Adrenal gland (tissue), 12 donors: ENCODE data around the gene B4GALNT1. TPM values are rescaled to one million over a fixed set of nuclear protein-coding genes. Genes with fewer than 3 reads are reported as not detected.

Experiments used
- DNase-seq, 7 donors: peaks; one replicate each; pipeline ENCODE4 v3.0.0-alpha.2; 2019 to 2020
- H3K27ac ChIP-seq, 5 donors: fragments of 200-600 bp; sonication (generic) in 4 of 5; 1 replicate in 3 of 5; 2 replicates in 2 of 5; pipeline versions ENCODE4 v1.5.1 to v1.8.0; 2016 to 2020; ENCODE audit warnings: mild to moderate bottlenecking in 1 of 5
- H3K27me3 ChIP-seq: fragments of 200-600 bp; 2 replicates; pipeline ENCODE4 v1.8.0; 2021
- H3K36me3 ChIP-seq, 2 donors: fragments of 200-600 bp; replicated peaks in 1 of 2; 1 replicate in 1 of 2; 2 replicates in 1 of 2; pipeline versions ENCODE4 v1.5.1 to v1.8.0; 2018 to 2022
- H3K4me1 ChIP-seq, 2 donors: fragments of 200-600 bp; replicated peaks in 1 of 2; 1 replicate in 1 of 2; 2 replicates in 1 of 2; pipeline versions ENCODE4 v1.5.1 to v1.8.0; 2018 to 2021
- H3K4me3 ChIP-seq, 4 donors: fragments of 200-600 bp; sonication (generic) in 3 of 4; one replicate each; pipeline ENCODE4 v1.5.1; 2016 to 2018
- H3K9me3 ChIP-seq, 3 donors: fragments of 200-600 bp; sonication (generic) in 1 of 3; replicated peaks in 1 of 3; 1 replicate in 2 of 3; 2 replicates in 1 of 3; pipeline versions ENCODE4 v1.5.1 to v1.8.0; 2016 to 2021
- POLR2A ChIP-seq, 2 donors: fragments of 450-650 bp; IDR thresholded peaks; one replicate each; pipeline ENCODE4 v1.6.1; 2017; ENCODE audit warnings: antibody characterized with exemption in 2 of 2, mild to moderate bottlenecking in 2 of 2, moderate library complexity in 1 of 2
- WGBS, 4 donors: extraction: QIAGEN DNeasy Blood & Tissue Kit in 2 of 4; methylation state at CpG; one replicate each; pipeline versions ENCODE4 v1.1.5 to v1.1.7; 2013 to 2017; 5-methylcytosine and 5-hydroxymethylcytosine counted together
- intact Hi-C, 2 donors: fragments of 100-400 bp; cut with DNase I; formaldehyde crosslinking; loops; one replicate each; pipeline versions ENCODE4 v1.14.1 to v1.15.0; 2022 to 2023
- polyA plus RNA-seq, 3 donors: library from polyadenylated mRNA; stranded (reverse); fragments of 200-250 nt in 2 of 3; fragments of 350-450 nt in 1 of 3; fragmentation: Illumina TruSeq in 1 of 3; extraction: RNeasy Lipid Tissue Mini Kit (QIAGEN cat#74804) in 1 of 3; gene quantifications; one replicate each; pipeline ENCODE4 v1.2.3, GENCODE V29; 2013 to 2014
- total RNA-seq, 9 donors: library from RNA; depleted of rRNA in 4 of 9; stranded (reverse); fragments of >200 nt in 4 of 9; fragments of 120-200 nt in 1 of 9; fragmentation: NEBNext Ultra II Directional in 1 of 9; extraction: Animal tissue kit (Norgen Biotek cat#: 25700) in 1 of 9; gene quantifications; one replicate each; pipeline versions ENCODE4 v1.1.0 to v1.2.4, GENCODE V29; 2013 to 2023
- TF ChIP-seq, protein P1 (sequence below), 6 experiments: fragments of 450-650 bp in 4 of 6; fragments of 200-600 bp in 2 of 6; sonication (generic) in 1 of 6; IDR thresholded peaks; 1 replicate in 5 of 6; 2 replicates in 1 of 6; pipeline versions ENCODE4 v1.5.1 to v1.8.0; 2016 to 2021; ENCODE audit warnings: antibody characterized with exemption in 6 of 6, mild to moderate bottlenecking in 2 of 6, moderate library complexity in 1 of 6
- donor health status: healthy with polysubstance abuse.
- donor health status: Bipolar disorder and iron deficiency.
- donor health status: DM: yes; HTN: yes; CAD: no.
- donor health status: DM: no; HTN: no; CAD: no.
- donor health status: DM: no; HTN: no; CAD: no.
- donor health status: DM: yes; HTN: yes; CAD: no.

B4GALNT1 gene
- total and polyA plus RNA-seq, 12 donors, result 0.17 to 7.4 (median 1.2) TPM

DNA sequence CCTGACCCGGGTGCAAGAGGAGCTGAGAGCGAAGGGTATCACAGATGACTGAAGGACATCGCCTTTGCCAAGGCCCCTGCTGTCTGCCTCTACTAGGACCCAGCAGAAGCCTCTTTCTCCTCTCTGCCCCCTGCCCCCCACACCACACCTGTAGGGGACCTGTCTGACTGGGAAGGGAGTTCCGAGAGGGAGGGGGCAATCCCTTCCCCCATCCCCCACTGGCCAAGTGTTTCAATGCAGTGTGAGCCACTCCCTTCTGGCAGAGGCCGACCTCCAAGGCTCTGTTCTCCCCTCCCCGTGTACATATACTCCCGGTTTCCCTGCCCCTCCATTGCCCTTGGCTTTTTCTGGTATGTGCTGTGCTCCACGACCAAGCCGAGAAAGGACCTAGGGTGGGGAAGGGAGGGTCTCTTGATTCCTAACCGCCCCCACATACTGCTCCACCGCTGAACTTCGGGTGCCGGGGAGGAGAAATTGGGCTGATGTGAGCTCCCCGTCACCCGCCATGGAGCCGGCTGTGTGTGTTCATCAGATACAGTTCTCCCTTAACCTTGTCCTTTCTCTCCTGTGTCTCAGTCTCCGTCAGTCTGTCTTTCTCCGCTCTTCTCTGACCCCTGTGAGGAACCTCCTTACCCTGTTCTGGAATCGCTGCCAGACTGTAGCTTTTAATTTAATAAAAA is 23.8 kb downstream of the B4GALNT1 start:
- no peaks in the 10 kb centered on the region for H3K27me3 ChIP-seq
- intact Hi-C loops, result no loop called here
- H3K27ac ChIP-seq, result peak overlapping the region in 3 of 5 donors; percentile 15 to 90 (median 66)
- peaks cover 0 to 13% of the 10 kb centered on the region in 2 donors for H3K36me3 ChIP-seq
- no peak for DNase-seq
- H3K4me3 ChIP-seq, result peak overlapping the region in 1 of 4 donors; percentile 27
- no peaks in the 10 kb centered on the region for H3K9me3 ChIP-seq
- TF ChIP-seq, protein P1, sequence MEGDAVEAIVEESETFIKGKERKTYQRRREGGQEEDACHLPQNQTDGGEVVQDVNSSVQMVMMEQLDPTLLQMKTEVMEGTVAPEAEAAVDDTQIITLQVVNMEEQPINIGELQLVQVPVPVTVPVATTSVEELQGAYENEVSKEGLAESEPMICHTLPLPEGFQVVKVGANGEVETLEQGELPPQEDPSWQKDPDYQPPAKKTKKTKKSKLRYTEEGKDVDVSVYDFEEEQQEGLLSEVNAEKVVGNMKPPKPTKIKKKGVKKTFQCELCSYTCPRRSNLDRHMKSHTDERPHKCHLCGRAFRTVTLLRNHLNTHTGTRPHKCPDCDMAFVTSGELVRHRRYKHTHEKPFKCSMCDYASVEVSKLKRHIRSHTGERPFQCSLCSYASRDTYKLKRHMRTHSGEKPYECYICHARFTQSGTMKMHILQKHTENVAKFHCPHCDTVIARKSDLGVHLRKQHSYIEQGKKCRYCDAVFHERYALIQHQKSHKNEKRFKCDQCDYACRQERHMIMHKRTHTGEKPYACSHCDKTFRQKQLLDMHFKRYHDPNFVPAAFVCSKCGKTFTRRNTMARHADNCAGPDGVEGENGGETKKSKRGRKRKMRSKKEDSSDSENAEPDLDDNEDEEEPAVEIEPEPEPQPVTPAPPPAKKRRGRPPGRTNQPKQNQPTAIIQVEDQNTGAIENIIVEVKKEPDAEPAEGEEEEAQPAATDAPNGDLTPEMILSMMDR (IDR thresholded peaks at IDR 0.05), result no peak
- TF ChIP-seq POLR2A (IDR thresholded peaks at IDR 0.05), result no peak
- WGBS, 4 donors, result 68 to 75% (median 71%) methylated on average over 19 of the region's 19 CpGs
- H3K4me1 ChIP-seq, result peaks cover 16 to 18% of the 10 kb centered on the region in 2 donors

DNA sequence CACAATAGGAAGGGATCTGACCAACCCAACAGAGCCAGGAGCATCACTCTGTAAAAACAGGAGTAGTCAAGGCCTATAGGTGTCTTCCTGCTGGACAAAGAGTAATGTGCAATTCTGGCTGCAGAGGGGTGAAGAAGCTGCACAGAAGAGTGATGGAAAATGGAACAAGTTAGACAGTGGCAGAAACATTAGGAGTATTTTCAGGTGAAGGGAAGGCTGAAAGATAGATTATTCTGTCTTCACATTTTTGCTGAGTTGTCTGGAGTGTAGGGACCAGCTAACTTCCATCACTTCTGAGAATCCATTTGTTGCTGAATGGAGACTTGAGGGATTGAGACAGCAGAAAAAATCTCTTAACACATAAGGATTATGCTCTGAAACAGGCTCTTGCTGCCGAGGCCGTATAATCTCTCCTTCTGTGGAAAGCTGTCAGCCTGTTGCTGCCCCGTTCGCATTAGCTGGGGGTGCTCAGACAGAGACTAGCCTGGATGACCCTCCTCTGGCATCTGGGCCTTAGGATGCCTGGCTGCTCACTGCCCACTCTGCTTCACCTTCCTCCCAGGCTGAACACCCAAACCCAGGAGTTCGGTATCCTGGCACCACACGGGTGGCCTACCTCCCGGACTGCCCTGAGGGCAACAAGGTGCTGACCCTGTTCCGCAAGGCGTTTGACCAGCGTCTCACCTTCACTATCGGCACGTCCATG is 24.9 kb downstream of the B4GALNT1 start:
- Histone ChIP-seq H3K9me3 (no peaks in the 10 kb centered on the region), H3K27me3 (no peaks in the 10 kb centered on the region), H3K4me1 (peaks cover 25 to 29% of the 10 kb centered on the region in 2 donors), H3K27ac (peak overlapping the region in 1 of 5 donors; percentile 90), H3K4me3 (no peak overlapping the region), H3K36me3 (peaks cover 0 to 13% of the 10 kb centered on the region in 2 donors)
- intact Hi-C loops, result no loop called here
- TF ChIP-seq, protein P1 (IDR thresholded peaks at IDR 0.05), result no peak
- TF ChIP-seq POLR2A (IDR thresholded peaks at IDR 0.05), result no peak
- DNase-seq, result no peak
- WGBS, 4 donors, result 76 to 86% (median 82%) methylated on average over 9 to 12 of the region's 12 CpGs

DNA sequence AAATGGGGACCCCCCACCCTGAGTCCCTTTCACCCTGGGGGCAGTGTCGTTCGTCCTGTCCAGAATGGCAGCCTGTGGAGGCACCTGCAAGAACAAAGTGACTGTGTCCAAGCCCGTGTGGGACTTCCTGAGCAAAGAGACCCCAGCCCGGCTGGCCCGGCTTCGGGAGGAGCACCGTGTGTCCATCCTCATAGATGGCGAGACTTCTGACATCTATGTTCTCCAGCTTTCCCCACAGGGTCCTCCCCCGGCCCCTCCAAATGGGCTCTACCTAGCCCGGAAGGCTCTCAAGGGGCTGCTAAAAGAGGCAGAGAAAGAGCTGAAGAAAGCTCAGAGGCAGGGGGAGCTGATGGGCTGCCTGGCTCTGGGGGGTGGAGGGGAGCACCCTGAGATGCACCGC is 26.2 kb downstream of the B4GALNT1 start:
- H3K27ac ChIP-seq, result no peak overlapping the region
- no peak for TF ChIP-seq POLR2A (IDR thresholded peaks at IDR 0.05)
- TF ChIP-seq, protein P1 (IDR thresholded peaks at IDR 0.05), result no peak
- no peaks in the 10 kb centered on the region for H3K9me3 ChIP-seq
- peaks cover 25 to 26% of the 10 kb centered on the region in 2 donors for H3K4me1 ChIP-seq
- no peak for DNase-seq
- intact Hi-C loops, result no loop called here
- H3K27me3 ChIP-seq, result no peaks in the 10 kb centered on the region
- 90 to 94% (median 92%) methylated on average over 8 to 11 of the region's 11 CpGs for WGBS, 4 donors
- no peak overlapping the region for H3K4me3 ChIP-seq
- H3K36me3 ChIP-seq, result peaks cover 0 to 16% of the 10 kb centered on the region in 2 donors

DNA sequence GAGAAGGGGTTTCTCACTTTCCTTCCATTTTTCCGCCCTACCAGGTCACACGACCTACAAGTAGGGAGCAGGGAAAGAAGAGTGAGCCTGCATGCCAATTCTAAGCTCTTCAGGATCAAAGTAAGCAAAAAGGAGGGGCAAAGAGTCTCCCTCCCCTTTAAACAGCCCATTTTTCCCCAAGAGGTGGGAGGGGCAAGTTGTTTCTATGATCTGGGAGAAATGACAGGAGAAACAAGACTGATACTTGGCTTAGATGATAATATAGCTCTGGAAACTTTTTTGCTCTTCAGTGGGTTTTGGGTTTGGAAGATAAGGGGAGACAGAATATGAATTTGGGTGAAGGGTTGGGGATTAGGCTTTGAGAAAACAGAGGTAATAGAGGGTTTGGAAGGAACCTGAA is 26.6 kb downstream of the B4GALNT1 start:
- H3K4me3 ChIP-seq, result no peak overlapping the region
- peaks cover 24 to 25% of the 10 kb centered on the region in 2 donors for H3K4me1 ChIP-seq
- no peak for TF ChIP-seq POLR2A (IDR thresholded peaks at IDR 0.05)
- TF ChIP-seq, protein P1 (IDR thresholded peaks at IDR 0.05), result no peak
- no peak overlapping the region for H3K27ac ChIP-seq
- H3K27me3 ChIP-seq, result no peaks in the 10 kb centered on the region
- no peaks in the 10 kb centered on the region for H3K9me3 ChIP-seq
- peaks cover 0 to 19% of the 10 kb centered on the region in 2 donors for H3K36me3 ChIP-seq
- intact Hi-C loops, result no loop called here
- no peak for DNase-seq
- WGBS, 4 donors, result 76 to 83% (median 80%) methylated on average over 2 of the region's 2 CpGs
